NCI-H2196 (cell line): Measurements from ENCODE around the gene SLC27A3.
"Not testable (repeated sequence)": the region's sequence is repeated elsewhere in the genome, so short reads cannot be mapped to it uniquely, and the experiment has no call there.

ENCODE experiments used
- DNase-seq: peaks from one replicate; lab custom pipeline; 2025; ENCODE audit not compliant: unreplicated experiment; lab: John Stamatoyannopoulos, UW

SLC27A3 gene

GRCh38 chr1:153779781-153780541 is 4.8 kb downstream of the SLC27A3 start:
- DNase-seq: no peak

GRCh38 chr1:153780551-153780950 is 5.3 kb downstream of the SLC27A3 start:
- DNase-seq: no peak

DNA sequence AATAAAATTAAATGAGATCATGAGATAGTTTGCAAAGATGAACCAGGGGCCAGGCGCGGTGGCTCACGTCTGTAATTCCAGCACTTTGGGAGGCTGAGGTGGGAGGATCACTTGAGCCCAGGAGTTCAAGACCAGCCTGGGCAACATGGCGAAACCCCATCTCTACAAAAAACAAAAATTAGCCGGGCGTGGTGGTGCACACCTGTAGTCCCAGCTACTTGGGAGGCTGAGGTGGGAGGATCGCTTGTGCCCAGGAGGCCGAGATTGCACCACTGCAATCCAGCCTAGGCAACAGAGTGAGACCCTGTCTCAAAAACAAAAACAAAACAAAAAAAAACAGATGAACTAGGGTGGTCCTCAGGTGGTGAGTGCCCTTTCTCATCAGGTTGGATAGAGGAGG is 7.4 kb downstream of the SLC27A3 start:
- not testable (repeated sequence) for DNase-seq

DNA sequence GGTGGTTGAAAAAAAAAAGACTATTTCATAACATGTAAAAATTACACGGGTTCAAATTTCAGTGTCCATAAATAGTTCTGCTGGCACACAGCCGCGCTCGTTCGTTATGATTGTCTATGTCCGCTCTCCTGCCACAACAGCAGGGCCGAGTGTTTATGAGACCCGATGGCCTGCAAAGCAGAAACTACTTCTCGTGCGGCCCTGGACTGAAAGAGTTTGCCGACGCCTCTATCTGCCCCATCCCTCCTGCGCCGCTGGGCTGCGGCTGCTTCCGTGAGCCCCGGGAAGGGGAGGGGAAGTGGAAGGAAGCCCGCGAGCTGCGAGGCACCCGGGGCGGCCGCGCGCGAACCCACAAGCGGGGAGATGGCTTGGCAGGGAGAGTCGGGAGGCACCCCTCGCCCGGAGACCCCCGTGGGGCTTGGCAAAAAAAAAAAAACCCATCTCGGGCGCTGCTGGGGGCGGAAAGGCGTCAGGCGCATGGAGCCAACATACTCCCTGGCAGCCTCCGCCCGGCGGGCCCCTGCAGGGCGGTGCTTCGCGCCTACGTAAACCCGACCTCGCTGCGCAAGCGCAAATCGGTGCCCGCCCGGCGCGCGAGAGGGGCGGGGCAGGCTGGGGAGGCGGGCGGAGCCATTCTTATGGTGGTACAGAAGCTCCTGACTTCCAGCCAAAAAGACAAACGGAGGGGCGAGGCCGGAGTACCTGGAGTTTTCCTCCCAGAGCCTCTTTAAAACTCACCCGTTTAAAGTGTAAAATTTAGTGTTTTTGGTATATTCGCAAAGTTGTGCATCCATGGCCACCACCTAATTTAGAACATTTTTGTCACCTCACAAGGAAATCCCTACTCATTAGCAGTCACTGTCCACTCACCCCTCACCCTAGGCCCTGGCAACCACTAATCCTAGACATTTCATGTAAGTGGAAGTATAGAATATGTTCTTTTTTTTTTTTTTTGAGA is 8.3 kb downstream of the SLC27A3 start:
- peak; percentile 94 for DNase-seq

GRCh38 chr1:153786038-153786790 is 11.0 kb downstream of the SLC27A3 start:
- no peak for DNase-seq

DNA sequence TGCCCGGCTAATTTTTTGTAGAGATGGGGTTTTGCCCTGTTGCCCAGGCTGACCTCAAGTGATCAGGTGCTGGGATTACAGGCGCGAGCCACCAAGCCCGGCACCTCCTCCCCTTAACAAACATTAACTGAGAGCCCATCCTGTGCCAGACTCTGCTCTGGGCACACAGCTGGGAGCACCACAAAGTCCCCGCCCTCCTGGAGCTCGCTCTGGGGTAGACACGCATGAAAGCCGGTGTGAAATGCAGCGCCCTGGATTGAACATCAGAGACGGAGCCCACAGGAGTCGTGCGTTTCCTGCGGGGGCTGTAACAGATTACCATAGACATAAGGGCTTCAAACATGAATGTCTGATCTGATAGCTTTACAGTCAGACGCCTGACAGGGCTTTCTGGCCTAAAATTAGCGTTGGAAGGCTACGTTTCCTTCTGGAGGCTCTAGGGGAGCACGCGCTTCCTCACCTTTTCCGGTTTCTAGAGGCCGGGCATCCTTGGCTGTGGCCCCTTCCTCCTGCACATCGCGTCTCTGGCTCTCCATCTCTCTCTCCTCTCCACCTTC is 14.3 kb downstream of the SLC27A3 start:
- DNase-seq: no peak

- no peak for DNase-seq
These were observed 15.2 kb downstream of the SLC27A3 start for GRCh38 chr1:153790313-153790965.

GRCh38 chr1:153790966-153791647 is 15.9 kb downstream of the SLC27A3 start:
- DNase-seq: no peak

- DNase-seq: no peak
These were observed 16.5 kb downstream of the SLC27A3 start for GRCh38 chr1:153791648-153792253.

- DNase-seq: no peak
These were observed 17.4 kb downstream of the SLC27A3 start for GRCh38 chr1:153792631-153793041.

- no peak for DNase-seq
These were observed 18.2 kb downstream of the SLC27A3 start for GRCh38 chr1:153793261-153793972.

DNA sequence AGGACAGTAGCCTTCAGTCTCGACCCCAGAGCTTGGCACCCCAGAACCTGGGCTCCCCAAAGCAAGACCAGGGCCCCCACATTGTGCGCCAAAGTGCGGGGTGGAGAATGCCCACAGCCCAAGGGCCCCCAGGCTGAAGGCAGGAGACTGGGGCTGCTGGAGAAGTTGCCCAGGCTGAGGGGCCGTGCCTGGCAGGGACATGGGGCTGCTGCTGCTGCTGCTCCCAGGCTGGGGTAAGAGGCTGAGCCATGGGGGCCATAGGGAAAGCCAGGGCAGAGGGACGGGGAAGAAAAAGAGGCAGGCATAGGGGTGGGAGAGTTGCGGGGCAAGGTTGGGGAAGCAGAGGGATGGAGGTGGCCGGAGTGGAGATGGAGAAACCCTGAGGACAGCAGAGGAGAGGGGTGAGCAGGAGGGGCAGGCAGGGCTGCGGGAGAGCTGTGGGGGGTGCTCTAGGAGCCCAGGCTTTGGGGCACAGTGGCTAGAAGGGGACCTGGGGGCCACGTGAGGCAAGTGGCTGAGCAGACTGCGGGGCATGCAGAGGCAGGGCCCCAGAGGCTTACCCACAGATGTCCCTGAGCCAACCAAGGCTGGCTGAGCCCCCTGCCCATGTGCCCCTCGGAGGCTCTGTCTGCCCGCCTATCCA is 18.9 kb downstream of the SLC27A3 start:
- DNase-seq: no peak

DNA sequence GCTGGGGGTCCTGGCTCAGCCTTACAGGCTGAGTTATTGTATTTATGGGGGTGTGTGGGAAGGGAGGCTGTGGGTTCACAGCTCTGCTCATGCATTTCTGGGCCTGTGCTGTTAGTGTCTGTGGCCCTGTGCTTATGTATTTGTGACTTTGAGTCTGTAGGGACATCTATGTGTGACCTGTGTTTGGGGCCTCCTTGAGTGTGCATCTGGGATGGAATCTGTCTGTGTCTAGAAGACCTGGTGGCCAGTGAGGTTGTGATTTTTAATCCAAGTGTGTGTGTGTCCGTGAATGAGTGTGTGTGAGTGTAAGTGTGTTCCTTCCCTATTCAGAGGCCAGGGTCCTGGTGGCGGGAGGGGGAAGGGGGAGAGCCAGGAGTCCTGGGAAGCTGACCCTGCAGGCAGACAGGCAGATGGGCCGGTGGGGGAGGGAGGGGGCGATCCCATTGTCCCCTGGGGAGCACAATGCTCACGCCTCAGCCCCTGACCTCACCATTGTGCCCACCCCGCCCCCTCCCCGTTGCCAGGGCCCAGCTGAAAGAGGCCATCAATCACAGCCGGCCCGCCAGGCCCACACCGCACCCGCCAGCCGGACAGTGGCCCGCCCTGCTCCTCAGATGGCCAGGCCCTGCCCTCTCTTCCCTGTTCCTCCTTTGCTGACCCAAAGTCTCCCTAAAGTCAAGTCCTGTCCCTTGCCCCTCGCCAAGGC is 19.6 kb downstream of the SLC27A3 start:
- no peak for DNase-seq

GRCh38 chr1:153795330-153795837 is 20.2 kb downstream of the SLC27A3 start:
- DNase-seq: no peak

DNA sequence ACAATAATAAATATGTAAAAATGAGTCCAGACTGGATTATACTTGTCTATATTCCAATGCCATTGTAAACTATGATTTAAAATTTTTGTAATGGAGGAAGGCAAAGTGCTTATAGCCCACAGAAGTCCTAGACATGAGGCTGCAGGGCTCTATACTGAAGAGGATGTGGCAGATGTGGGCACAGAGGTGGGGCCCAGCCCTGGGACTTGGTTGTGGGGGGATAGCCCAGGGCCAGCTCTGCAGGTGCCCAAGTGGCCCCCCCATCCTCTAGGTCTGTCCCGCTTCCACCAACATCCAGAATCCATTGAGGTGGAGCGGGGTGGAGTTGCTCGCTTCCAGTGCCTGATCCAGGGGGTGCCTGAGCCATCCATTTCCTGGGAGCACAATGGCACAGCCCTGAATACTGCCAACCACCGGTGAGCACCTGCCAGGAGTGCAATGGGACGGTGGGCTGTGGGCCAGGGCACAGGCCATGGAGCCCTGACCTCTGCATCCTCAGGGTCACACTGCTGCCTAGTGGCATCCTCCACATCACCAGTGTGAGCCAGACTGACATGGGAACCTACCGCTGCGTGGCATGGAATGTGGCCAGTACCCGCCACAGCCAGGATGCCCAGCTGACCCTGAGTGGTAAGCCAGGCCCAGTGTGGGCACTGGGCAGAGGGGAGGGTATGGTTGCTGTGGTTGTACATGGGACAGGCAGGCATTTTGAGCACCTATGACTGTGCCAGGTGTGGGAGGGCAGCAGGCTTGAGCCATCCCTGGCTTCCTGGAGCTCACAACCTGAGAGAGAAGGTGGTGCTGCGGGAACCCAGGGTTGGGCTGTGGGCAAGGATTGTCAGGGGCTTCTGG is 21.0 kb downstream of the SLC27A3 start:
- DNase-seq: no peak

GRCh38 chr1:153796786-153797659 is 21.8 kb downstream of the SLC27A3 start:
- peak; percentile 88 for DNase-seq
